ENCODE data around the gene MSS51. TPM values are rescaled to one million over a fixed set of nuclear protein-coding genes. Genes with fewer than 3 reads are reported as not detected.
A peak's percentile ranks its signal among the peaks of the same experiment; 100 is the strongest.

The MSS51 gene
- total RNA-seq (1 to 10 TPM; 2.8 to 7.1 (median 4.1) TPM), polyA plus RNA-seq (1 to 10 TPM; 2.6 to 5.3 (median 3.2) TPM)
- long read RNA-seq, donor 1 = 0 reads
- long read RNA-seq, donor 2 = 0 reads

GRCh38 chr10:73433538-73433867 lies at the start of gene MSS51:
MSS51 (minus strand) TSS chr10:73433561; CDS start chr10:73428284, 5,277 bp downstream.
- TF ChIP-seq POLR2AphosphoS5 (IDR thresholded peaks at IDR 0.05) (no peak), POLR2A (IDR thresholded peaks at IDR 0.05) (no peak), CTCF (IDR thresholded peaks at IDR 0.05 in 8 of 11, conservative IDR thresholded peaks at IDR 0.05 in 3 of 11) (no peak)
- no peak within 1 kb of the TSS for H3K27ac ChIP-seq
- intact Hi-C loops (cut with DNase I; ENCODE audit: low total_unique reads) = no loop called here
- no peaks in the 10 kb centered on the region for H3K9me3 ChIP-seq
- H3K36me3 ChIP-seq = peaks cover 0 to 74% (median 25%) of the 10 kb centered on the region in 6 donors
- H3K4me1 ChIP-seq = no peaks in the 10 kb centered on the region
- no peak for DNase-seq
- H3K27me3 ChIP-seq (replicated peaks in 1 of 7) = no peaks in the 10 kb centered on the region
- H3K4me3 ChIP-seq = no peak within 1 kb of the TSS

GRCh38 chr10:73480158-73480557 lies 46.8 kb upstream of the MSS51 start:
- Histone ChIP-seq H3K27me3 (replicated peaks in 1 of 7) (no peaks in the 10 kb centered on the region), H3K36me3 (peaks cover 0 to 67% (median 47%) of the 10 kb centered on the region in 6 donors)

GRCh38 chr10:73478636-73479035 lies 45.3 kb upstream of the MSS51 start:
- intact Hi-C loops (cut with DNase I; ENCODE audit: low total_unique reads) = no loop called here
- no peak for TF ChIP-seq POLR2AphosphoS5 (IDR thresholded peaks at IDR 0.05)
- no peak for TF ChIP-seq CTCF (IDR thresholded peaks at IDR 0.05 in 8 of 11, conservative IDR thresholded peaks at IDR 0.05 in 3 of 11)
- TF ChIP-seq POLR2A (IDR thresholded peaks at IDR 0.05) = no peak
- no peaks in the 10 kb centered on the region for H3K9me3 ChIP-seq
- no peak overlapping the region for H3K27ac ChIP-seq
- 51 to 68% (median 56%) methylated on average over 3 of the region's 3 CpGs for WGBS, 5 donors
- no peak for DNase-seq
- peaks cover 0 to 23% (median 2%) of the 10 kb centered on the region in 6 donors for H3K4me1 ChIP-seq
- no peak overlapping the region for H3K4me3 ChIP-seq
- no peaks in the 10 kb centered on the region for H3K27me3 ChIP-seq (replicated peaks in 1 of 7)
- peaks cover 0 to 80% (median 61%) of the 10 kb centered on the region in 6 donors for H3K36me3 ChIP-seq

More at GRCh38 chr10:73480158-73480557, 46.8 kb upstream of the MSS51 start:
- Histone ChIP-seq H3K27ac (no peak overlapping the region), H3K4me3 (no peak overlapping the region), H3K9me3 (no peaks in the 10 kb centered on the region), H3K4me1 (peaks cover 0 to 27% (median 2%) of the 10 kb centered on the region in 6 donors)
- no peak for DNase-seq
- intact Hi-C loops (cut with DNase I; ENCODE audit: low total_unique reads) = no loop called here
- no peak for TF ChIP-seq POLR2AphosphoS5 (IDR thresholded peaks at IDR 0.05)
- WGBS, 5 donors = 67 to 88% (median 82%) methylated on average over 7 of the region's 7 CpGs

- intact Hi-C loops (cut with DNase I; ENCODE audit: low total_unique reads) = no loop called here
- no peaks in the 10 kb centered on the region for H3K9me3 ChIP-seq
- peaks cover 0 to 18% (median 0%) of the 10 kb centered on the region in 6 donors for H3K4me1 ChIP-seq
- DNase-seq = no peak
- no peaks in the 10 kb centered on the region for H3K27me3 ChIP-seq (replicated peaks in 1 of 7)
- H3K4me3 ChIP-seq = no peak overlapping the region
- H3K27ac ChIP-seq = no peak overlapping the region
- H3K36me3 ChIP-seq = peaks cover 0 to 100% (median 78%) of the 10 kb centered on the region in 6 donors
- TF ChIP-seq POLR2A (IDR thresholded peaks at IDR 0.05) (no peak), CTCF (IDR thresholded peaks at IDR 0.05 in 8 of 11, conservative IDR thresholded peaks at IDR 0.05 in 3 of 11) (no peak), POLR2AphosphoS5 (IDR thresholded peaks at IDR 0.05) (no peak)
- WGBS, 5 donors = 86 to 93% (median 91%) methylated on average over 3 of the region's 3 CpGs
These were observed 37.9 kb upstream of the MSS51 start for GRCh38 chr10:73471226-73471625.

GRCh38 chr10:73469579-73469978 lies 36.2 kb upstream of the MSS51 start:
- H3K27ac ChIP-seq = peak overlapping the region in 3 of 8 donors; percentile 4 to 21 (median 9)
- no peaks in the 10 kb centered on the region for H3K27me3 ChIP-seq (replicated peaks in 1 of 7)
- H3K4me3 ChIP-seq = no peak overlapping the region
- H3K4me1 ChIP-seq = peaks cover 0 to 18% (median 0%) of the 10 kb centered on the region in 6 donors
- intact Hi-C loops (cut with DNase I; ENCODE audit: low total_unique reads) = no loop called here
- peaks cover 0 to 100% (median 76%) of the 10 kb centered on the region in 6 donors for H3K36me3 ChIP-seq
- no peak for DNase-seq
- TF ChIP-seq CTCF (IDR thresholded peaks at IDR 0.05 in 8 of 11, conservative IDR thresholded peaks at IDR 0.05 in 3 of 11) = no peak
- TF ChIP-seq POLR2A (IDR thresholded peaks at IDR 0.05) = no peak
- no peak for TF ChIP-seq POLR2AphosphoS5 (IDR thresholded peaks at IDR 0.05)
- no peaks in the 10 kb centered on the region for H3K9me3 ChIP-seq
